SK-N-SH (cell line): ENCODE data around the gene GAS2L1.

Experiments used
- CHD2 ChIP-seq: fragments of 150-350 bp; IDR thresholded peaks from 2 replicates; pipeline ENCODE4 v1.6.1; 2018; ENCODE audit warnings: low read length; ENCODE audit not compliant: partially characterized antibody
- CTCF ChIP-seq: fragments of 200-600 bp; sonication (generic); IDR thresholded peaks from 2 replicates; pipeline ENCODE4 v1.6.1; 2017; ENCODE audit warnings: antibody characterized with exemption, mild to moderate bottlenecking, moderate library complexity
- ELF1 ChIP-seq: IDR thresholded peaks from 2 replicates; pipeline ENCODE4 v1.4.0; 2012
- EP300 ChIP-seq, 2 experiments: IDR thresholded peaks; 2 replicates each; pipeline versions ENCODE4 v1.4.0 to v1.6.1; 2012; ENCODE audit warnings: borderline replicate concordance in 1 of 2, low read depth in 1 of 2, low read length in 1 of 2
- EZH2phosphoT487 ChIP-seq: fragments of 200-600 bp; sonication (generic); IDR thresholded peaks from 2 replicates; pipeline ENCODE4 v1.6.1; 2017; ENCODE audit warnings: low read depth, mixed run types, mild to moderate bottlenecking, antibody characterized with exemption, moderate library complexity, borderline replicate concordance
- GABPA ChIP-seq: IDR thresholded peaks from 2 replicates; pipeline ENCODE4 v1.4.0; 2012; ENCODE audit warnings: low read depth, mild to moderate bottlenecking
- IRF3 ChIP-seq: fragments of 150-350 bp; IDR thresholded peaks from 2 replicates; pipeline ENCODE4 v1.6.1; 2016; ENCODE audit warnings: mild to moderate bottlenecking, low read depth, low read length
- JUND ChIP-seq: IDR thresholded peaks from 2 replicates; pipeline ENCODE4 v1.4.0; 2012
- NFIC ChIP-seq: IDR thresholded peaks from 2 replicates; pipeline ENCODE4 v1.4.0; 2012; ENCODE audit warnings: borderline replicate concordance
- POLR2AphosphoS5 ChIP-seq: IDR thresholded peaks from 2 replicates; pipeline ENCODE4 v1.6.1; 2012; ENCODE audit warnings: low read depth, low read length
- RFX5 ChIP-seq: IDR thresholded peaks from 2 replicates; pipeline ENCODE4 v1.6.1; 2012; ENCODE audit warnings: mild to moderate bottlenecking, improper control_type of control experiment, low read length
- SMC3 ChIP-seq: IDR thresholded peaks from 2 replicates; pipeline ENCODE4 v1.6.1; 2012; ENCODE audit warnings: low read depth, low read length, improper control_type of control experiment
- TEAD4 ChIP-seq: IDR thresholded peaks from 2 replicates; pipeline ENCODE4 v1.4.0; 2012; ENCODE audit warnings: mild to moderate bottlenecking, borderline replicate concordance; ENCODE audit not compliant: insufficient read depth
- YY1 ChIP-seq: IDR thresholded peaks from 2 replicates; pipeline ENCODE4 v1.4.0; 2012; ENCODE audit warnings: low read depth, mild to moderate bottlenecking

DNA sequence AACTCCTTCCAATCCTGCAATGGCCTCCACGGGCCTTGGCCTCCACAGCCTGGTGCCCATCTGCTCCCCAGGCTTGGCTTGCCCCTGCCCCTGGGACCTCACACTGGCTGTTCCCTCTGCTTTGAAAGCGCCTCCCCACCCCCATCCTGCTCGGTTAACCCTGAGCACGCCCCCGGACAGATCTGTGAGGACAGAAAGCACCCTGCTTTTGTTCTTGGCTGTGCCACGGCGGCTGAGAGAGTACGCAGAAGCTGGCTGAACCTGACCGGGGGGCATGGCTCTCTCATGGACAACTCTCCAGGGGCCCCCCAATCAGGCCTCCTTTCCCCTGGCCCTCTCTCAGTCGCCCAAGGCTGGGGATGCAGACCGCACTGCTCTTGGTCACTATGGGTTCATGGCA is 29.2 kb downstream of the GAS2L1 start:
- no peak for TF ChIP-seq YY1
- no peak for TF ChIP-seq GABPA
- no peak for TF ChIP-seq CTCF
- TF ChIP-seq RFX5: no peak
- no peak for TF ChIP-seq TEAD4
- no peak for TF ChIP-seq EP300 (IDR thresholded peaks at IDR 0.05; ENCODE audit: borderline replicate concordance in 1 of 2, low read depth in 1 of 2, low read length in 1 of 2)
- TF ChIP-seq SMC3: no peak
- TF ChIP-seq IRF3: no peak
- TF ChIP-seq CHD2: no peak
- no peak for TF ChIP-seq NFIC
- TF ChIP-seq ELF1: no peak
- no peak for TF ChIP-seq EZH2phosphoT487
- TF ChIP-seq JUND: no peak
- no peak for TF ChIP-seq POLR2AphosphoS5
